Karpas-422 (cell line): ENCODE data around the gene COL11A2. TPM values are rescaled to one million over a fixed set of nuclear protein-coding genes. Genes with fewer than 3 reads are reported as not detected.

Source experiments
- DNase-seq: peaks from one replicate; pipeline ENCODE4 v3.0.0-alpha.2; 2015
- H2AFZ ChIP-seq: fragments of 200-600 bp; sonication (generic); 2 replicates; pipeline ENCODE4 v1.6.1; 2014; ENCODE audit warnings: antibody characterized with exemption, low read length, mixed read lengths
- H3K27ac ChIP-seq: fragments of 200-600 bp; sonication (generic); 2 replicates; pipeline ENCODE4 v1.5.1; 2014; ENCODE audit warnings: mild to moderate bottlenecking, low read length, moderate library complexity
- H3K27me3 ChIP-seq: fragments of 200-600 bp; sonication (generic); 2 replicates; pipeline ENCODE4 v1.6.1; 2014; ENCODE audit warnings: low read length, mixed read lengths
- H3K36me3 ChIP-seq: fragments of 200-600 bp; sonication (generic); 2 replicates; pipeline ENCODE4 v1.6.1; 2014; ENCODE audit warnings: low read length, mixed read lengths; ENCODE audit not compliant: insufficient read depth
- H3K4me1 ChIP-seq: fragments of 200-600 bp; sonication (generic); 2 replicates; pipeline ENCODE4 v1.6.1; 2014; ENCODE audit warnings: mild to moderate bottlenecking, low read length, mixed read lengths
- H3K4me2 ChIP-seq: fragments of 200-600 bp; sonication (generic); 2 replicates; pipeline ENCODE4 v1.6.1; 2014; ENCODE audit warnings: low read length, low read depth, mild to moderate bottlenecking; ENCODE audit not compliant: poor library complexity, severe bottlenecking
- H3K4me3 ChIP-seq: fragments of 200-600 bp; sonication (generic); 2 replicates; pipeline ENCODE4 v1.5.1; 2014; ENCODE audit warnings: mild to moderate bottlenecking, antibody characterized with exemption, low read length, mixed read lengths
- H3K79me2 ChIP-seq: fragments of 200-600 bp; sonication (generic); 2 replicates; pipeline ENCODE4 v1.6.1; 2014; ENCODE audit warnings: mild to moderate bottlenecking, low read length, mixed read lengths
- H3K9ac ChIP-seq: fragments of 200-600 bp; sonication (generic); 2 replicates; pipeline ENCODE4 v1.6.0; 2014; ENCODE audit warnings: low read length
- H3K9me2 ChIP-seq: fragments of 200-600 bp; sonication (generic), shearing (Covaris generic); replicated peaks from 2 replicates; pipeline ENCODE4 v1.6.0; 2014; ENCODE audit warnings: mild to moderate bottlenecking, low read length, moderate library complexity; ENCODE audit not compliant: insufficient read depth
- H3K9me3 ChIP-seq: fragments of 300-700, 200-600 bp; sonication (generic); 2 replicates; pipeline ENCODE4 v1.6.1; 2014; ENCODE audit warnings: low read length, mixed read lengths
- H4K20me1 ChIP-seq: fragments of 200-600 bp; sonication (generic); 2 replicates; pipeline ENCODE4 v1.6.1; 2014; ENCODE audit warnings: mild to moderate bottlenecking, antibody characterized with exemption, low read length, low read depth; ENCODE audit not compliant: insufficient read depth
- total RNA-seq: library from RNA; depleted of rRNA; stranded (reverse); fragments of >200 nt; shearing (Covaris generic); gene quantifications from 2 replicates; pipeline ENCODE4 v1.2.3, GENCODE V29; 2014; ENCODE audit warnings: low replicate concordance

COL11A2 gene
- total RNA-seq, 1 experiment from 2014 or later: 0.41 TPM

GRCh38 chr6:33204415-33205190 is 12.3 kb upstream of the COL11A2 start, which contains the start of gene HSD17B8:
Gene HSD17B8, plus strand, starts transcription at chr6:33204655. Its CDS starts 14 bp downstream, at chr6:33204669.
- peak; percentile 93 for DNase-seq
- Histone ChIP-seq H3K4me2 (peak within 1 kb of the TSS; percentile 68), H3K4me3 (peak within 1 kb of the TSS; percentile 79), H4K20me1 (no peaks in the 10 kb centered on the region), H3K27me3 (no peaks in the 10 kb centered on the region), H2AFZ (no peak within 1 kb of the TSS), H3K4me1 (peaks cover 55% of the 10 kb centered on the region), H3K9me2 (no peaks in the 10 kb centered on the region), H3K36me3 (peaks cover 20% of the 10 kb centered on the region), H3K9me3 (no peaks in the 10 kb centered on the region), H3K79me2 (peaks cover 33% of the 10 kb centered on the region), H3K27ac (no peak within 1 kb of the TSS; the same call in 1 of the 2 replicates), H3K9ac (peak within 1 kb of the TSS; percentile 87)

- Histone ChIP-seq H3K27ac (no peak overlapping the region), H3K36me3 (peaks cover 18% of the 10 kb centered on the region), H3K4me2 (peak overlapping the region; percentile 8), H3K4me3 (no peak overlapping the region; the same call in 1 of the 2 replicates), H3K27me3 (no peaks in the 10 kb centered on the region), H4K20me1 (no peaks in the 10 kb centered on the region), H3K4me1 (peaks cover 54% of the 10 kb centered on the region), H3K9me3 (no peaks in the 10 kb centered on the region), H3K79me2 (peaks cover 33% of the 10 kb centered on the region), H3K9ac (peak overlapping the region; percentile 21; the same call in 1 of the 2 replicates), H2AFZ (no peak overlapping the region), H3K9me2 (no peaks in the 10 kb centered on the region)
- no peak for DNase-seq
Observed at GRCh38 chr6:33204165-33204414, 11.8 kb upstream of the COL11A2 start.

- Histone ChIP-seq H3K4me3 (no peak overlapping the region; the same call in 1 of the 2 replicates), H2AFZ (no peak overlapping the region), H3K27me3 (no peaks in the 10 kb centered on the region), H3K27ac (no peak overlapping the region), H3K9ac (peak overlapping the region; percentile 21; the same call in 1 of the 2 replicates), H3K4me2 (peak overlapping the region; percentile 8), H3K4me1 (peaks cover 54% of the 10 kb centered on the region), H3K36me3 (peaks cover 18% of the 10 kb centered on the region), H3K9me3 (no peaks in the 10 kb centered on the region), H4K20me1 (no peaks in the 10 kb centered on the region), H3K9me2 (no peaks in the 10 kb centered on the region), H3K79me2 (peaks cover 38% of the 10 kb centered on the region)
- DNase-seq: no peak
Observed at GRCh38 chr6:33203443-33204164, 11.3 kb upstream of the COL11A2 start.

GRCh38 chr6:33202799-33203198 is 10.5 kb upstream of the COL11A2 start:
- Histone ChIP-seq H3K4me2 (no peak overlapping the region), H3K36me3 (peaks cover 18% of the 10 kb centered on the region)

GRCh38 chr6:33201935-33202334 is 9.7 kb upstream of the COL11A2 start:
- Histone ChIP-seq H3K79me2 (peaks cover 48% of the 10 kb centered on the region), H3K9me3 (no peaks in the 10 kb centered on the region), H2AFZ (no peak overlapping the region), H3K36me3 (peaks cover 22% of the 10 kb centered on the region), H3K4me2 (peak overlapping the region; percentile 97), H3K9me2 (no peaks in the 10 kb centered on the region), H4K20me1 (no peaks in the 10 kb centered on the region; the same call in 1 of the 2 replicates), H3K4me3 (peak overlapping the region; percentile 100), H3K27ac (peak overlapping the region; percentile 80; the same call in 1 of the 2 replicates), H3K9ac (peak overlapping the region; percentile 100), H3K27me3 (no peaks in the 10 kb centered on the region), H3K4me1 (peaks cover 55% of the 10 kb centered on the region)
- DNase-seq: no peak

More at GRCh38 chr6:33202799-33203198, 10.5 kb upstream of the COL11A2 start:
- Histone ChIP-seq H3K9me2 (no peaks in the 10 kb centered on the region), H2AFZ (no peak overlapping the region), H3K9me3 (no peaks in the 10 kb centered on the region), H3K79me2 (peaks cover 44% of the 10 kb centered on the region), H3K9ac (peak overlapping the region; percentile 14; the same call in 1 of the 2 replicates), H3K4me1 (peaks cover 59% of the 10 kb centered on the region), H4K20me1 (no peaks in the 10 kb centered on the region; the same call in 1 of the 2 replicates), H3K4me3 (no peak overlapping the region), H3K27me3 (no peaks in the 10 kb centered on the region), H3K27ac (no peak overlapping the region)
- no peak for DNase-seq

- H3K79me2 ChIP-seq: peaks cover 49% of the 10 kb centered on the region
- H3K27ac ChIP-seq: peak overlapping the region; percentile 80
- H3K9ac ChIP-seq: peak overlapping the region; percentile 100
- H3K9me3 ChIP-seq: no peaks in the 10 kb centered on the region
- H4K20me1 ChIP-seq: no peaks in the 10 kb centered on the region; the same call in 1 of the 2 replicates
- peak overlapping the region; percentile 97 for H3K4me2 ChIP-seq
- H3K4me1 ChIP-seq: peaks cover 54% of the 10 kb centered on the region
- no peaks in the 10 kb centered on the region for H3K27me3 ChIP-seq
- H3K4me3 ChIP-seq: peak overlapping the region; percentile 100
- H2AFZ ChIP-seq: peak overlapping the region; percentile 75; the same call in 1 of the 2 replicates
- peaks cover 30% of the 10 kb centered on the region for H3K36me3 ChIP-seq
- no peaks in the 10 kb centered on the region for H3K9me2 ChIP-seq
- DNase-seq: no peak
Observed at GRCh38 chr6:33201147-33201545, 8.9 kb upstream of the COL11A2 start.

GRCh38 chr6:33200219-33201146 is 8.2 kb upstream of the COL11A2 start, which contains the start of the genes RXRB and SLC39A7:
Gene RXRB, minus strand, starts transcription at chr6:33200665. Its CDS starts 189 bp downstream, at chr6:33200476.
Gene SLC39A7, plus strand, starts transcription at chr6:33200867. Its CDS starts 379 bp downstream, at chr6:33201246.
- Histone ChIP-seq H3K27me3 (no peaks in the 10 kb centered on the region), H4K20me1 (no peaks in the 10 kb centered on the region; the same call in 1 of the 2 replicates), H3K9me2 (no peaks in the 10 kb centered on the region), H3K79me2 (peaks cover 49% of the 10 kb centered on the region), H3K4me1 (peaks cover 48% of the 10 kb centered on the region), H2AFZ (peak within 1 kb of the TSS; percentile 96; the same call in 1 of the 2 replicates), H3K9me3 (no peaks in the 10 kb centered on the region), H3K36me3 (peaks cover 37% of the 10 kb centered on the region), H3K9ac (peak within 1 kb of the TSS; percentile 100), H3K4me3 (peak within 1 kb of the TSS; percentile 100), H3K27ac (peak within 1 kb of the TSS; percentile 89), H3K4me2 (peak within 1 kb of the TSS; percentile 97)
- peak; percentile 100 for DNase-seq
